ENCODE data around the gene KLHL40.

The KLHL40 gene

GRCh38 chr3:42723219-42723618, 37.9 kb downstream of the KLHL40 start:
- no peak overlapping the region for H3K27ac Mint-ChIP-seq
- H3K9me3 Mint-ChIP-seq (ENCODE audit: low read depth): no peaks in the 10 kb centered on the region
- H3K4me3 Mint-ChIP-seq: no peak overlapping the region
- H3K27me3 Mint-ChIP-seq: peaks cover 6% of the 10 kb centered on the region
- H3K4me1 Mint-ChIP-seq (ENCODE audit: low read depth): no peaks in the 10 kb centered on the region
- H3K36me3 Mint-ChIP-seq: no peaks in the 10 kb centered on the region

- Mint-ChIP-seq H3K27ac (no peak overlapping the region), H3K9me3 (ENCODE audit: low read depth) (no peaks in the 10 kb centered on the region), H3K27me3 (peaks cover 6% of the 10 kb centered on the region), H3K4me1 (ENCODE audit: low read depth) (no peaks in the 10 kb centered on the region), H3K36me3 (no peaks in the 10 kb centered on the region), H3K4me3 (no peak overlapping the region)
Observed at GRCh38 chr3:42725454-42725853, 40.1 kb downstream of the KLHL40 start.

- Mint-ChIP-seq H3K4me1 (ENCODE audit: low read depth) (no peaks in the 10 kb centered on the region), H3K27me3 (peaks cover 6% of the 10 kb centered on the region), H3K4me3 (no peak overlapping the region), H3K9me3 (ENCODE audit: low read depth) (no peaks in the 10 kb centered on the region), H3K36me3 (no peaks in the 10 kb centered on the region), H3K27ac (no peak overlapping the region)
Observed at GRCh38 chr3:42728056-42728455, 42.7 kb downstream of the KLHL40 start.

GRCh38 chr3:42728668-42729364, 43.5 kb downstream of the KLHL40 start:
- Mint-ChIP-seq H3K36me3 (no peaks in the 10 kb centered on the region), H3K4me3 (no peak overlapping the region), H3K27ac (no peak overlapping the region), H3K9me3 (ENCODE audit: low read depth) (no peaks in the 10 kb centered on the region), H3K4me1 (ENCODE audit: low read depth) (no peaks in the 10 kb centered on the region), H3K27me3 (peaks cover 2% of the 10 kb centered on the region)

GRCh38 chr3:42729404-42730145, 44.2 kb downstream of the KLHL40 start:
- no peaks in the 10 kb centered on the region for H3K27me3 Mint-ChIP-seq
- H3K27ac Mint-ChIP-seq: no peak overlapping the region
- no peaks in the 10 kb centered on the region for H3K4me1 Mint-ChIP-seq (ENCODE audit: low read depth)
- H3K4me3 Mint-ChIP-seq: no peak overlapping the region
- no peaks in the 10 kb centered on the region for H3K9me3 Mint-ChIP-seq (ENCODE audit: low read depth)
- no peaks in the 10 kb centered on the region for H3K36me3 Mint-ChIP-seq

- H3K36me3 Mint-ChIP-seq: no peaks in the 10 kb centered on the region
- no peaks in the 10 kb centered on the region for H3K27me3 Mint-ChIP-seq
- H3K4me1 Mint-ChIP-seq (ENCODE audit: low read depth): no peaks in the 10 kb centered on the region
Observed at GRCh38 chr3:42730294-42730693, 45.0 kb downstream of the KLHL40 start.

GRCh38 chr3:42730706-42731420, 45.5 kb downstream of the KLHL40 start:
- Mint-ChIP-seq H3K36me3 (no peaks in the 10 kb centered on the region), H3K27me3 (no peaks in the 10 kb centered on the region), H3K4me1 (ENCODE audit: low read depth) (no peaks in the 10 kb centered on the region), H3K27ac (no peak overlapping the region), H3K4me3 (no peak overlapping the region), H3K9me3 (ENCODE audit: low read depth) (no peaks in the 10 kb centered on the region)

More at GRCh38 chr3:42730294-42730693, 45.0 kb downstream of the KLHL40 start:
- no peak overlapping the region for H3K27ac Mint-ChIP-seq
- no peaks in the 10 kb centered on the region for H3K9me3 Mint-ChIP-seq (ENCODE audit: low read depth)
- H3K4me3 Mint-ChIP-seq: no peak overlapping the region

GRCh38 chr3:42731476-42732195, 46.3 kb downstream of the KLHL40 start:
- H3K4me3 Mint-ChIP-seq: no peak overlapping the region
- H3K36me3 Mint-ChIP-seq: no peaks in the 10 kb centered on the region
- no peaks in the 10 kb centered on the region for H3K9me3 Mint-ChIP-seq (ENCODE audit: low read depth)
- H3K4me1 Mint-ChIP-seq (ENCODE audit: low read depth): no peaks in the 10 kb centered on the region
- no peak overlapping the region for H3K27ac Mint-ChIP-seq
- H3K27me3 Mint-ChIP-seq: no peaks in the 10 kb centered on the region

- Mint-ChIP-seq H3K9me3 (ENCODE audit: low read depth) (no peaks in the 10 kb centered on the region), H3K4me3 (no peak overlapping the region), H3K27me3 (no peaks in the 10 kb centered on the region), H3K4me1 (ENCODE audit: low read depth) (no peaks in the 10 kb centered on the region), H3K27ac (no peak overlapping the region), H3K36me3 (no peaks in the 10 kb centered on the region)
Observed at GRCh38 chr3:42732196-42732828, 47.0 kb downstream of the KLHL40 start.

- no peak overlapping the region for H3K27ac Mint-ChIP-seq
- no peaks in the 10 kb centered on the region for H3K9me3 Mint-ChIP-seq (ENCODE audit: low read depth)
- no peaks in the 10 kb centered on the region for H3K4me1 Mint-ChIP-seq (ENCODE audit: low read depth)
- no peaks in the 10 kb centered on the region for H3K27me3 Mint-ChIP-seq
- H3K36me3 Mint-ChIP-seq: no peaks in the 10 kb centered on the region
- no peak overlapping the region for H3K4me3 Mint-ChIP-seq
Observed at GRCh38 chr3:42732829-42733459, 47.6 kb downstream of the KLHL40 start.

GRCh38 chr3:42733501-42734262, 48.3 kb downstream of the KLHL40 start:
- Mint-ChIP-seq H3K4me1 (ENCODE audit: low read depth) (no peaks in the 10 kb centered on the region), H3K4me3 (no peak overlapping the region), H3K27ac (no peak overlapping the region), H3K27me3 (no peaks in the 10 kb centered on the region), H3K36me3 (no peaks in the 10 kb centered on the region), H3K9me3 (ENCODE audit: low read depth) (no peaks in the 10 kb centered on the region)

- no peak overlapping the region for H3K4me3 Mint-ChIP-seq
- no peaks in the 10 kb centered on the region for H3K9me3 Mint-ChIP-seq (ENCODE audit: low read depth)
- no peak overlapping the region for H3K27ac Mint-ChIP-seq
- no peaks in the 10 kb centered on the region for H3K4me1 Mint-ChIP-seq (ENCODE audit: low read depth)
- H3K27me3 Mint-ChIP-seq: no peaks in the 10 kb centered on the region
- H3K36me3 Mint-ChIP-seq: no peaks in the 10 kb centered on the region
Observed at GRCh38 chr3:42734263-42734860, 49.0 kb downstream of the KLHL40 start.

GRCh38 chr3:42735019-42735418, 49.7 kb downstream of the KLHL40 start:
- Mint-ChIP-seq H3K27me3 (no peaks in the 10 kb centered on the region), H3K4me1 (ENCODE audit: low read depth) (no peaks in the 10 kb centered on the region), H3K36me3 (no peaks in the 10 kb centered on the region)

More at GRCh38 chr3:42735019-42735418, 49.7 kb downstream of the KLHL40 start:
- H3K9me3 Mint-ChIP-seq (ENCODE audit: low read depth): no peaks in the 10 kb centered on the region
- no peak overlapping the region for H3K4me3 Mint-ChIP-seq
- no peak overlapping the region for H3K27ac Mint-ChIP-seq
